MCF 10A (cell line): Measurements from ENCODE around the gene UBA5. TPM values are rescaled to one million over a fixed set of nuclear protein-coding genes. Genes with fewer than 3 reads are reported as not detected.
"Not testable (repeated sequence)": the region's sequence is repeated elsewhere in the genome, so short reads cannot be mapped to it uniquely, and the experiment has no call there.

Experiments used
- BruUV-seq: library from RNA; stranded (reverse); fragments of 400-500 nt; replicated peaks from 2 replicates; lab custom pipeline; 2021; lab: Mats Ljungman, UMichigan
- CTCF ChIA-PET: fragments of 300-600 bp; sonication (Branson Sonifier 250); formaldehyde crosslinking; extraction: SDS; loops from one replicate; lab custom pipeline; 2021; ENCODE audit warnings: antibody characterized with exemption, inconsistent platforms; lab: Yijun Ruan, JAX
- POLR2A ChIA-PET: fragments of 300-600, 350-650 bp; sonication (Branson Sonifier 250); formaldehyde crosslinking; extraction: SDS; loops from one replicate; lab custom pipeline; 2020; ENCODE audit warnings: antibody characterized with exemption, inconsistent platforms; lab: Yijun Ruan, JAX
- DNase-seq: peaks from one replicate; pipeline ENCODE4 v3.0.0-alpha.2; 2018; ENCODE audit not compliant: unreplicated experiment
- H3K27ac Mint-ChIP-seq: one replicate; pipeline ENCODE4 v1.8.0; 2022; ENCODE audit warnings: mild to moderate bottlenecking, low read depth, mixed read lengths; ENCODE audit not compliant: unreplicated experiment
- H3K27me3 Mint-ChIP-seq: one replicate; pipeline ENCODE4 v1.8.0; 2022; ENCODE audit warnings: mixed read lengths; ENCODE audit not compliant: insufficient read depth, unreplicated experiment
- H3K36me3 Mint-ChIP-seq: one replicate; pipeline ENCODE4 v1.8.0; 2022; ENCODE audit warnings: mild to moderate bottlenecking, moderate library complexity, mixed read lengths; ENCODE audit not compliant: insufficient read depth, unreplicated experiment
- H3K4me1 Mint-ChIP-seq: one replicate; pipeline ENCODE4 v1.8.0; 2022; ENCODE audit warnings: mixed read lengths; ENCODE audit not compliant: insufficient read depth, unreplicated experiment
- H3K4me3 Mint-ChIP-seq: one replicate; pipeline ENCODE4 v1.8.0; 2022; ENCODE audit warnings: mild to moderate bottlenecking, moderate library complexity, mixed read lengths; ENCODE audit not compliant: unreplicated experiment
- H3K9me3 Mint-ChIP-seq: one replicate; pipeline ENCODE4 v1.8.0; 2022; ENCODE audit warnings: mixed read lengths; ENCODE audit not compliant: unreplicated experiment
- intact Hi-C: fragments of 100-400 bp; cut with micrococcal nuclease; formaldehyde crosslinking; loops from 2 replicates; pipeline ENCODE4 v1.14.1; 2022
- total RNA-seq: library from RNA; stranded (reverse); gene quantifications from 2 replicates; pipeline ENCODE4 v1.2.3, GENCODE V29; 2022
- TF ChIP-seq, protein P1 (sequence below): fragments of 200-600 bp; IDR thresholded peaks from one replicate; pipeline ENCODE4 v1.8.0; 2022; ENCODE audit warnings: antibody characterized with exemption, mild to moderate bottlenecking; ENCODE audit not compliant: unreplicated experiment

UBA5 gene
- total RNA-seq, 1 experiment from 2014 or later: 47.7 TPM

DNA sequence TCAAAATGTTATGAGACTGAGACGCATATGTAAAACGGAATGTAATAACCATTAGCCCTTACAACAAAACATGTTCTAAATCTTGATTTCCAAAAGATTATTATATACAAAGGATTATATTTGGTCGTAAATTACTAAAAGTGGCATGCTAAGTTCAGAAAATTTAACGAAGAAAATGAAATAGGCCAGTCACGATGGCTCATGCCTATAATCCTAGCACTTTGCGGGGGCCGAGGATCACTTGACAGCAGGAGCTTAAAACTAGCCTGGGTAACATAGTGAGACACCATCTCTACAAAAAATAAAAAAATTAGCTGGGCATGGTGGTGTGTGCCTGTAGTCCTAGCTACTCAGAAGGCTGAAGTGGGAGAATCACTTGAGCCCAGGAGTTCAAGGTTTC is 29.5 kb upstream of the UBA5 start:
- Mint-ChIP-seq H3K4me1 (peaks cover 8% of the 10 kb centered on the region), H3K9me3 (no peaks in the 10 kb centered on the region), H3K36me3 (peaks cover 25% of the 10 kb centered on the region), H3K27ac (no peak overlapping the region), H3K27me3 (no peaks in the 10 kb centered on the region), H3K4me3 (no peak overlapping the region)
- intact Hi-C loops: no loop called here
- DNase-seq: no peak
- ChIA-PET CTCF (interaction anchor here (1.4 kb wide), 1 partner anchor 12 kb away, joined by 5 read pairs; no protein-coding TSS in a partner anchor), POLR2A (no interaction called here)
- no TSS peak for BruUV-seq
- TF ChIP-seq, protein P1, sequence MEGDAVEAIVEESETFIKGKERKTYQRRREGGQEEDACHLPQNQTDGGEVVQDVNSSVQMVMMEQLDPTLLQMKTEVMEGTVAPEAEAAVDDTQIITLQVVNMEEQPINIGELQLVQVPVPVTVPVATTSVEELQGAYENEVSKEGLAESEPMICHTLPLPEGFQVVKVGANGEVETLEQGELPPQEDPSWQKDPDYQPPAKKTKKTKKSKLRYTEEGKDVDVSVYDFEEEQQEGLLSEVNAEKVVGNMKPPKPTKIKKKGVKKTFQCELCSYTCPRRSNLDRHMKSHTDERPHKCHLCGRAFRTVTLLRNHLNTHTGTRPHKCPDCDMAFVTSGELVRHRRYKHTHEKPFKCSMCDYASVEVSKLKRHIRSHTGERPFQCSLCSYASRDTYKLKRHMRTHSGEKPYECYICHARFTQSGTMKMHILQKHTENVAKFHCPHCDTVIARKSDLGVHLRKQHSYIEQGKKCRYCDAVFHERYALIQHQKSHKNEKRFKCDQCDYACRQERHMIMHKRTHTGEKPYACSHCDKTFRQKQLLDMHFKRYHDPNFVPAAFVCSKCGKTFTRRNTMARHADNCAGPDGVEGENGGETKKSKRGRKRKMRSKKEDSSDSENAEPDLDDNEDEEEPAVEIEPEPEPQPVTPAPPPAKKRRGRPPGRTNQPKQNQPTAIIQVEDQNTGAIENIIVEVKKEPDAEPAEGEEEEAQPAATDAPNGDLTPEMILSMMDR: no peak

DNA sequence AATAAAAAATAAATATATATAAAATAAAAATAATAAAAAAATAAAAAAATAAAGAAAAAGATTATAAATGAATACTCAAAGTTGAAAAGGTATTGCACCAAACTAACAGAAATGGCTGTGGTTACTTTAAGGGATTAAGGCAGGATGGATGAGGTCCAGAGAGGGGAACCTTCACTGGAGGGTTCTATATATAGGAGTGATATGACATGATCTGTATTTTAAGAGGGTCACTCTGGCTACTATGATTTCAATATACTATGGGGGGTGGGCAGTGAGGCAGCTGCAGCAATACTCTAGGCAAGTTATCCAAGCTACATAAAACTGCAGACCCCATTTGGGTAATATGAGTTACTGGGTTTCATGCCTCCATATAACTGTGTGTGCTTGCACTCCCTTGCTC is 25.1 kb upstream of the UBA5 start:
- no TSS peak for BruUV-seq
- no peak overlapping the region for H3K27ac Mint-ChIP-seq
- CTCF ChIA-PET: interaction anchor here (1.5 to 2.2 kb wide), 2 partner anchors 91 to 99 kb away, joined by 3 to 13 read pairs; no protein-coding TSS in a partner anchor
- intact Hi-C loops: no loop called here
- no peak for DNase-seq
- H3K4me1 Mint-ChIP-seq: peaks cover 16% of the 10 kb centered on the region
- POLR2A ChIA-PET: interaction anchor here (1.0 to 1.7 kb wide), 3 partner anchors 8 to 26 kb away, joined by 3 to 6 read pairs (median 4); partner anchors contain the start of gene ACAD11
- H3K27me3 Mint-ChIP-seq: no peaks in the 10 kb centered on the region
- no peaks in the 10 kb centered on the region for H3K9me3 Mint-ChIP-seq
- peaks cover 14% of the 10 kb centered on the region for H3K36me3 Mint-ChIP-seq
- TF ChIP-seq, protein P1: no peak
- H3K4me3 Mint-ChIP-seq: no peak overlapping the region

DNA sequence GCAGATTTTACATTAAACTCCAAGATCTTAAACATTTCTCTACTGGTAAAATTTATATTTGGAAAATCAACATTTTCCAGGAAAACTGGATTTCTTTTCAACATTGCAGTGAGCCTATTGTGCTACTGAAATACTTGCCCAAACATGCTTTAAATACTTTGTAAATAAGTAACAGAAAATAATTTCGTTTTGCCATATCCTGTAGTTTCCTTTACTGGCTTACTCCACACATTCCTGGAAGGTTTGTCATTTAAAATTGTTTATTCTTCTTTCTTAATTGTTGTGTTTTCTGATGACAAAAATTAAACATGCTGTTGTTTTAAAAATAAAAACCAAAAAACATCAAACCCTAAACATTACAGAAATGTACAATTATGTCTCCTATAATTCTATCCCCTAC is 22.5 kb upstream of the UBA5 start:
- DNase-seq: peak; percentile 3
- ChIA-PET POLR2A (interaction anchor here (0.6 to 1.5 kb wide), 5 partner anchors 21 to 102 kb away, joined by 3 to 4 read pairs (median 3); no protein-coding TSS in a partner anchor), CTCF (interaction anchor here (6.8 kb wide), 1 partner anchor 100 kb away, joined by 284 read pairs; no protein-coding TSS in a partner anchor)
- Mint-ChIP-seq H3K4me3 (no peak overlapping the region), H3K4me1 (peaks cover 19% of the 10 kb centered on the region), H3K9me3 (no peaks in the 10 kb centered on the region), H3K27ac (peak overlapping the region; percentile 68), H3K36me3 (peaks cover 20% of the 10 kb centered on the region), H3K27me3 (no peaks in the 10 kb centered on the region)
- no TSS peak for BruUV-seq
- TF ChIP-seq, protein P1: no peak
- intact Hi-C loops: no loop called here

DNA sequence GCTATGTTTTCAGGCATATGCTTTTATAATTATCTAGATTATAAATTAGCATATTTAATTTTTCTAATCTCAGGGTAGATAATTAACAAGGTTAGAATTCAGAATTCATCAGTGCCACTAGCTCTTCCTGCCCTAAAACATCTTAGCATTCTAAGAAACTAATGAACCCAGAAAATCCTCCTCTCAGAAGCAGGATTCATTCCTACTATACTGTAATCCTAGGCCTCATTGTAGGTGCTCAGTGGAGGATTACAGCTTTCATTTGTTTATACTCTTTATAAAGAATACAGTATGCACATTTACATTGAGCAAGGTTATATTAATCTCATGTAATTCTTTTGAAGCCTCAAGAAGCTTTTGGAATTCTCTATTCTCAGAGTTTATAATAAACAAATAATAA is 21.4 kb upstream of the UBA5 start:
- H3K27ac Mint-ChIP-seq: peak overlapping the region; percentile 5
- TF ChIP-seq, protein P1: no peak
- peaks cover 14% of the 10 kb centered on the region for H3K36me3 Mint-ChIP-seq
- H3K4me1 Mint-ChIP-seq: peaks cover 19% of the 10 kb centered on the region
- POLR2A ChIA-PET: interaction anchor here (0.7 to 1.5 kb wide), 3 partner anchors 20 to 110 kb away, joined by 3 to 4 read pairs (median 3); no protein-coding TSS in a partner anchor
- no peaks in the 10 kb centered on the region for H3K27me3 Mint-ChIP-seq
- intact Hi-C loops: no loop called here
- no peak overlapping the region for H3K4me3 Mint-ChIP-seq
- no peak for DNase-seq
- CTCF ChIA-PET: interaction anchor here (0.6 to 6.8 kb wide), 8 partner anchors 16 to 287 kb away, joined by 3 to 284 read pairs (median 4); no protein-coding TSS in a partner anchor
- no peaks in the 10 kb centered on the region for H3K9me3 Mint-ChIP-seq
- no TSS peak for BruUV-seq

DNA sequence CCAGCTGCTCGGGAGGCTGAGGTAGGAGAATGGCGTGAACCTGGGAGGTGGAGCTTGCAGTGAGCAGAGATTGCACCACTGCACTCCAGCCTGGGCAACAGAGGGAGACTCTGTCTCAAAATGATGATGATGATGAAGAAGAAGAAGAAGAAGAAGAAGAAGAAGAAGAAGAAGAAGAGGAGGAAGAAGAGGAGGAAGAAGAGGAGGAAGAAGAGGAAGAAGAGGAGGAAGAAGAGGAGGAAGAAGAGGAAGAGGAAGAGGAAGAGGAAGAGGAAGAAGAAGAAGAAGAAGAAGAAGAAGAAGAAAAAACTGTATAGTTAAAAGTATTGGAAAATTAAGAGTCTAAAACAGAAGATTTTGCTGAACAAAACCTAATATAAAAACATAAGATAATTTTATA is 18.7 kb upstream of the UBA5 start:
- not testable (repeated sequence) for H3K27ac Mint-ChIP-seq, H3K27me3 Mint-ChIP-seq, DNase-seq, H3K4me3 Mint-ChIP-seq, BruUV-seq, H3K9me3 Mint-ChIP-seq
- CTCF ChIA-PET: interaction anchor here (0.6 to 6.8 kb wide), 24 partner anchors 9 to 1005 kb away, joined by 3 to 284 read pairs (median 7); partner anchors contain the start of gene ACAD11
- peaks cover 14% of the 10 kb centered on the region for H3K36me3 Mint-ChIP-seq
- peaks cover 17% of the 10 kb centered on the region for H3K4me1 Mint-ChIP-seq
- POLR2A ChIA-PET: interaction anchor here (0.7 to 2.3 kb wide), 2 partner anchors 19 to 104 kb away, joined by 3 to 9 read pairs; no protein-coding TSS in a partner anchor
- intact Hi-C loops: loop anchor here (5.0 kb wide), 1 partner anchor 224 kb away; the partner anchor contains the start of gene DNAJC13
